RWPE1 (cell line): Measurements from ENCODE around the gene C16orf96.

Experiments
- CTCF ChIA-PET: fragments of 350-600 bp; sonication (Branson Sonifier 250); formaldehyde crosslinking; extraction: SDS; loops from one replicate; lab custom pipeline; 2021; lab: Yijun Ruan, JAX
- POLR2A ChIA-PET: fragments of 400-600 bp; formaldehyde crosslinking; extraction: SDS; loops from one replicate; lab custom pipeline; 2020; ENCODE audit warnings: antibody characterized with exemption; ENCODE audit not compliant: low non-redundant PET; lab: Yijun Ruan, JAX
- DNase-seq: peaks from one replicate; pipeline ENCODE4 v3.0.0; 2012; ENCODE audit warnings: low spot score
- H3K27ac ChIP-seq: fragments of 450-650 bp; 2 replicates; pipeline ENCODE4 v1.5.1; 2017
- CTCF ChIP-seq: fragments of 450-650 bp; conservative IDR thresholded peaks from 2 replicates; pipeline ENCODE4 v1.5.1; 2017; ENCODE audit warnings: low read depth, mild to moderate bottlenecking

The C16orf96 gene

GRCh38 chr16:4550591-4550990 lies 5.5 kb upstream of the C16orf96 start:
- ChIA-PET POLR2A (no interaction called here), CTCF (interaction anchor here (0.6 to 0.8 kb wide), 2 partner anchors 35 to 87 kb away, joined by 3 to 5 read pairs; no protein-coding TSS in a partner anchor)
- no peak for TF ChIP-seq CTCF
- no peak for DNase-seq
- no peak overlapping the region for H3K27ac ChIP-seq

GRCh38 chr16:4552541-4552940 lies 3.6 kb upstream of the C16orf96 start:
- no peak overlapping the region for H3K27ac ChIP-seq
- DNase-seq, result no peak
- no peak for TF ChIP-seq CTCF
- POLR2A ChIA-PET, result no interaction called here
- CTCF ChIA-PET, result interaction anchor here (0.8 kb wide), 1 partner anchor 39 kb away, joined by 4 read pairs; no protein-coding TSS in a partner anchor

GRCh38 chr16:4556580-4556979 lies 440 bp downstream of the C16orf96 start:
- DNase-seq, result no peak
- CTCF ChIA-PET, result interaction anchor here (0.6 to 1.9 kb wide), 4 partner anchors 29 to 211 kb away, joined by 3 to 7 read pairs (median 4); no protein-coding TSS in a partner anchor

GRCh38 chr16:4557973-4558372 lies 1.8 kb downstream of the C16orf96 start:
- no peak for DNase-seq
- ChIA-PET CTCF (interaction anchor here (1.4 kb wide), 1 partner anchor 28 kb away, joined by 3 read pairs; no protein-coding TSS in a partner anchor), POLR2A (interaction anchor here (0.6 kb wide), 1 partner anchor 38 kb away, joined by 5 read pairs; no protein-coding TSS in a partner anchor)
- no peak for TF ChIP-seq CTCF
- H3K27ac ChIP-seq, result no peak overlapping the region

More at GRCh38 chr16:4556580-4556979, 440 bp downstream of the C16orf96 start:
- POLR2A ChIA-PET, result no interaction called here
- no peak for TF ChIP-seq CTCF
- H3K27ac ChIP-seq, result no peak overlapping the region

GRCh38 chr16:4561596-4561995 lies 5.5 kb downstream of the C16orf96 start:
- TF ChIP-seq CTCF, result no peak
- CTCF ChIA-PET, result interaction anchor here (0.6 to 1.3 kb wide), 5 partner anchors 14 to 185 kb away, joined by 3 to 7 read pairs (median 3); no protein-coding TSS in a partner anchor
- DNase-seq, result no peak
- POLR2A ChIA-PET, result no interaction called here
- H3K27ac ChIP-seq, result no peak overlapping the region

GRCh38 chr16:4564661-4565267 lies 8.6 kb downstream of the C16orf96 start:
- TF ChIP-seq CTCF, result no peak
- ChIA-PET POLR2A (no interaction called here), CTCF (no interaction called here)
- DNase-seq, result no peak
- no peak overlapping the region for H3K27ac ChIP-seq
